Metanephros (tissue), 1 donor: ENCODE results near the gene KIAA1328. TPM values are rescaled to one million over a fixed set of nuclear protein-coding genes. Genes with fewer than 3 reads are reported as not detected.

Source experiments
- total RNA-seq: library from RNA; depleted of rRNA; stranded (reverse); fragments of >200 nt; gene quantifications from one replicate; pipeline ENCODE4 v1.2.3, GENCODE V29; 2014

The KIAA1328 gene
- 20.8 TPM for total RNA-seq

DNA sequence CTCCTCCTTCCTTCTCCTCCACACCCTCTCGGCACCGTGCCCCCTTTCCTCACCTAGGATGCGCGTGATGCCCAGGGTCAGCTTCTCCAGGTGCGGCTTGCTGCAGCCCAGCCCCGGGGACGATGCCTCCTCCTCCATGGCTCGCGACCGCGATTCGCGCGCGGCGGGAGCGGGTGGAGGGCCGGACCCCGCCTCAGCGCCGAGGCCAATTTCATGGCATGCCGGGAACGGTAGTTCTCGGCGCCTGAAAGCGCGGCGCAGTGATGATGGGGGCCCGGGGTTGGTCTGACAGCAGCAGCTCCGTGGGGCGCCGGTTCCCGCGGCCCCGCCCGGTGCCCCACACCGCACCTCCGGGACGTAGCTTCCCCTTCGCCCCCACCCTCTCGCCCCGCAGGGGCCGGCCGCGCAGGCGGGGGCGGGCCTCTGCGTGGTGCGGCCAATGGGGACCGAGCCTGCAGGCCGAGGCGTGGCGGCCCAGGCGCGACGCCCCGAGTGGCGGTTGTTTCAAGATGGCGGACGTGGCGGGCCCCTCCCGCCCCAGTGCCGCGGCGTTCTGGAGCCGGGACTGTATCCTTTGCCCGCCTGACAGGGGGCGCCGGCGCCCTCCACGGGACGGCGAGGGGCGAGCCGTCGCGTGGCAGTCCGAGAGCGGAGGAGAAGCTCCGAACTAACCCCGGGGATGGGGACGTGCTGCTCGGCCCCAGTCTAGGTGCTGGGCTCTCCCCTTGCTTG, at the start of gene KIAA1328, which contains the start of gene TPGS2:
Gene KIAA1328, plus strand, starts transcription at position 498 of the 732 bp plus-strand sequence. Its CDS starts 12 bp downstream, at position 510.
Gene TPGS2, minus strand, starts transcription at position 373 of the 732 bp plus-strand sequence. Its CDS starts 235 bp downstream, at position 138.

Other genes starting within 250 kb of the KIAA1328 start
- gene TPGS2, start 125 bp upstream of the KIAA1328 start, total RNA-seq: 98.9 TPM